ENCODE data around the gene KRT7. TPM values are rescaled to one million over a fixed set of nuclear protein-coding genes. Genes with fewer than 3 reads are reported as not detected.
A peak's percentile ranks its signal among the peaks of the same experiment; 100 is the strongest.

KRT7 gene
- total RNA-seq, 1 experiment from 2014 or later, result 3.8 TPM

- DNase-seq (ENCODE audit: low spot score), result no peak
These were observed 21.1 kb upstream of the KRT7 start for GRCh38 chr12:52211716-52212585.

- DNase-seq (ENCODE audit: low spot score), result no peak
These were observed 20.1 kb upstream of the KRT7 start for GRCh38 chr12:52212701-52213563.

GRCh38 chr12:52213564-52214420, 19.3 kb upstream of the KRT7 start:
- peak; percentile 97 for DNase-seq (ENCODE audit: low spot score)

- DNase-seq (ENCODE audit: low spot score), result no peak
These were observed 18.6 kb upstream of the KRT7 start for GRCh38 chr12:52214421-52214802.

GRCh38 chr12:52215587-52216031, 17.4 kb upstream of the KRT7 start:
- DNase-seq (ENCODE audit: low spot score), result peak; percentile 84

GRCh38 chr12:52216100-52216499, 16.9 kb upstream of the KRT7 start:
- no peak for DNase-seq (ENCODE audit: low spot score)

DNA sequence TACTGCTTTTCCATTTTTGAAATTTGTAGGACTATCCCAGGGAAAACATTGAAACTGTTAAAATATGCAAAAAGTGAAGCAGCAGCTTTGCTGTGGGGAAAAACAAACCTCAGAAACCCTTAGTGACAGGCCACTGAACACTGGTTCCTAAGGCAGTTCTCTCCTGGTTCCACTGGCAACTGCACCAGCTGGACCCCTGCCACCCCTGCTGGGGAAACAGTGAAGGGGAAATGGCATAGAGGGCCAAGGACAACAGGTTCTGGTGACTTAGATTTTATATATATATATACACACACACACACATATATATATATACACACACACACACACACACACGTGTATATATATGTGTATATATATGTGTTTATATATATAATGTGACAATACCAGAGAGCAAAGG, 16.2 kb upstream of the KRT7 start:
- DNase-seq (ENCODE audit: low spot score), result no peak

DNA sequence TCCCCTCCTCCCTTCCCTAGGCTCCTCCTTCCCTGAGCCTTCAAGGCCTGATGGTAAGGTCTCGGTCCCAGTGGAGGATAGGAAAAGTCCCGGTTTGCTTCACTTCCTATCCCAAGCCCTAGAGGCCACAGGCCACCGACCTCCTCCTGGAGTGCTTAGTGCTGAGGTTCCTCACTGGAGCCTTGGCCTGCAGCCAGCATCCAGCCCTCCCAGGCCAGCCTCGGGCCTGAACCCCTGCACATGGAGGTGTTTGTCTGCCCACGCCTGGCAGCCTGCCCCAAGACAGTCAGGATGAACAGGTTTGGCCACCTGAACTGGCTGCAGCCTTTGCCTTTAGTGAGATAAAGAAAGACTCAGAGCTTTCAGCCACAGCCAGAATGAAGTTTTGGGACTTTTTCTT, 15.8 kb upstream of the KRT7 start:
- DNase-seq (ENCODE audit: low spot score), result peak; percentile 99

DNA sequence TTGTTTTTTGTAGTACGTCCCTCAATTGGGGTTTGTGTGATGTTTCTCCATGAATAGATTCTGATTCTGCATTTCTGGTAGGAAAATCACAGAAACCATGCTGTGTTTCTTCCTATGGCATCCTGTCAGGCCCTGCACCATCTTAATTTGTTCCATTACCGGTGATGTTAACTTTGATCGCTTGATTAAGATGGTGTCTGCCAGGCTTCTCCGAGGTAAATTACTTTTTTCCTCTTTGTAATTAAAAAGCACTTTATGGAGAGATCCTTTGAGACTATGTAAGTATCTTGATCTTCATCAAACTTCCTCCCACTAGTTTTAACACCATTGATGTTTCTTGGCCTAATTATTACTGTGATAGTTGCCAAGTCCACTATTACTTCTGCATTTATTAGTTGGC, 15.0 kb upstream of the KRT7 start:
- no peak for DNase-seq (ENCODE audit: low spot score)

- no peak for DNase-seq (ENCODE audit: low spot score)
These were observed 12.6 kb upstream of the KRT7 start for GRCh38 chr12:52220477-52220876.

GRCh38 chr12:52221070-52221781, 11.8 kb upstream of the KRT7 start:
- DNase-seq (ENCODE audit: low spot score), result no peak

GRCh38 chr12:52221912-52222457, 11.1 kb upstream of the KRT7 start:
- DNase-seq (ENCODE audit: low spot score), result peak; percentile 82

DNA sequence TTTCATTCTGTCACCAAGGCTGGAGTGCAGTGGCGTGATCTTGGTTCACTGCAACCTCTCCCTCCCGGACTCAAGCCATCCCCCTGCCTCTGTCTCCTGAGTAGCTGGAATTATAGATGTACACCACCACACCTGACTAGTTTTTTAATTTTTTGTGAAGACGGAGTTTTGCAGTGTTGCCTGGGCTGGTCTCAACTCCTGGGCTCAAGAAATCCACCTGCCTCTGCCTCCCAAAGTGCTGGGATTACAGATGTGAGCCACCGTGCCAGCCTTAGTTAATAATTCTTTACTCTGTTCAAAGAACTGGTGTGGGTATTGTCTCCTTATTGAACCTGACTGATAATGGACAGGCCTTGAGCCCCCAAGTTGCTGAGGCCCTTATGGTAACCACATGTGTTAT, 10.4 kb upstream of the KRT7 start:
- DNase-seq (ENCODE audit: low spot score), result no peak

DNA sequence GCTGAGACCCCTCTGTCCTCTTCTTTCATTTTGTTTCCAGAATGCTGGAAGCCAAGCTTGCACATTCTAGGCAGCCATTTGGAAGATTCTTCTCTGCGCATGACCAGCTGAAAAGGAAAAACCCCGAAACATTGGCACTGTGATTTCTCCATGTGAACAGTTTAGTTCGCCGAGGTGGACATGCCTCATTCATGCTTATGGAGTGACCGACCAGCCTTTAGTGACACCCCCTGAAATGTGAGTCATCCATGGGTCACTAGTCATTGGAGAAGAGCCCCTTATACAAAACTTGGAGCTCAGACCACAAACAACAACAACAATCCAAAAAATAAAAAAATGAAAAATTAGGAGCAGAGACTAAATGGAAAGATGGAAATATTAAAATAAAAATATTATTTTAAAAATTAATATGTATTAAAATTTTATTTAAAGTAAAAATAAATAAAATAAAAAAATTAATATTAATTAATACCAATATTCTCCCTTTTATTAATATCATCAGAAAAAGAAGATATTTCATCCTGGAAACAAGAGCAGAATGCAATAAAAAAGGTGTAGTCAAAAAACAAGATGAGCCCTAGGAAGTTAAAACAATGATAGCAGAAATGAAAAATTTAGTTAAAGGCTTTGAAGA, 9.5 kb upstream of the KRT7 start:
- no peak for DNase-seq (ENCODE audit: low spot score)

GRCh38 chr12:52224151-52224550, 8.9 kb upstream of the KRT7 start:
- no peak for DNase-seq (ENCODE audit: low spot score)

- no peak for DNase-seq (ENCODE audit: low spot score)
These were observed 7.3 kb upstream of the KRT7 start for GRCh38 chr12:52225752-52226151.

DNA sequence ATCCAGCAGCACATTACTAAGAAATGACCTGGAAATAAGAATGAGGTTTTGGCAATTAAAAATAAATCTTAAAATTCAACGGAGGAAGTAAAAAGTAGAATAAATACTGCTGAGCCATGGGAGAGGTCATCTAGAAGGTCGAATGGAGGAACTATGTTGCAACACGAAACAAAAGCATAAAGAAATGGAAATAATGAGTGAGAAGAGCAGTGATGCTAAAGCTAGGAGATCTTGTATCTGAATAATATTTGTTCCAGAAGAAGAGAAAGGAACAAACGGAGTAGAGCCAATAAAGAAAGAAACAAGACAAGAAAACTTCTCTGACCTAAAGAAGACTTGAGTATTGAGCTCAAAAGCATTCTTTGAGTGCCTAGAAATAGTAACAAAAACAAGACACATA, 6.6 kb upstream of the KRT7 start:
- no peak for DNase-seq (ENCODE audit: low spot score)

DNA sequence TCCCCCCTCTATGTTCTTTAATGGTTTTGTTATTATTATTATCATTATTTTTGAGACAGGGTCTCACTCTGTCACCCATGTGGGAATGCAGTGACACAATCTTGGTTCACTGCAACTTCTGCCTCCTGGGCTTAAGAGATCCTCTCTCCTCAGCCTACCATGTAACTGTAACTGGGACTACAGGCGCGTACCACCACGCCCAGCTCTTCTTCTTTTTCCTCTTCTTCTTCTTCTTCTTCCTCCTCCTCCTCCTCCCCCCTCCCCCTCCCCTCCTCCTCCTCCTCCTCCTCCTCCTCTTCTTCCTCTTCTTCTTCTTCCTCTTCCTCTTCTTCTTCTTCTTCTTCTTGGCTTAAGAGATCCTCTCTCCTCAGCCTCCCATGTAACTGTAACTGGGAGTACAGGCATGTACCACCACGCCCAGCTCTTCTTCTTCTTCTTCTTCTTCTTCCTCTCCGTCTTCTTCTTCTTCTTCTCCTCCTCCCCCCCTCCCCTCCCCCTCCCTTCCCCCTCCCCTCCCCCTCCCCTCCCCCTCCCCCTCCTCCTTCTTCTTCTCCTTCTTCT, 5.4 kb upstream of the KRT7 start:
- no peak for DNase-seq (ENCODE audit: low spot score)

DNA sequence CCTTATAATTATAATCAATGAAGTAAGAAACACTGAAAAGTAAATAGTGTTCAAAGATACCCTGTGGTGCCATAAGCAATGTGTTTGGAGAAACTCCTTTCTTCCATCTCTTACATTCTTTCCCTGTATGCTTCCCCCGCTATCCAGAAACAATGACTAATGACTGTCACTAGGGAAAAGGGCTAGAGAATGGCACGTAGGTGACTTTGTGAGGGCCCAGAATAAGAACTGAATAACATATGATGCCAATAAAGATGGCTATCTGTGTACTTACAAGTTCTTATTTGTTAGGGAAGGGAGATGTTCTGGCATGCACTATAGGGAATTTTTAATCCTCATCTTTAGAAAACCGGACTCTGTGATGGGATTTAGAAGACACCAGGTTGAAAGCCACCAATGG, 4.7 kb upstream of the KRT7 start:
- peak; percentile 76 for DNase-seq (ENCODE audit: low spot score)

- DNase-seq (ENCODE audit: low spot score), result no peak
These were observed 4.1 kb upstream of the KRT7 start for GRCh38 chr12:52228931-52229330.
